ENCODE measurements around the gene TARS3. TPM values are rescaled to one million over a fixed set of nuclear protein-coding genes. Genes with fewer than 3 reads are reported as not detected.

The TARS3 gene
- total RNA-seq, 1 experiment from 2014 or later, result 12.4 TPM

DNA sequence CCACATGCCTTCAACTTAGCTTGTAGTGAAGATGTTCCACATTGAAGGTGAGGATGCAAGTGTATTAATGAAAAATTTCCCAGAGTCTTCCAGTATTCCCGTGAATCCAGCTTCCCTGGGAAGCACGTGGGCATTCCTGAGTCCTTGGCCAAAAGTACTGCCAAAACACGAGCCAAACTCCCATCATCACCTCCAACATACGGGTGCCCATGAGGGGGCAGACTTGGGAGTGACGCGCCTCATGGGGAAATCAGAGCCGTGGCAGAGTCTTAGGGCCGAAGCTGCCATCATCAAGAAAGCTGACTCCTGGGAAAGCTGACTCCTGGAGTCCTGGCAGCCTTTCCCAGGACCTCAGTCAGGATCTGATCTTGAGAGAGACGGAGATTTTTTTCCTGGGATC, 52.0 kb downstream of the TARS3 start:
- in situ Hi-C loops (cut with HindIII; ENCODE audit: low pct_unique_long_range_greater_than_20kb, low sequenced_read_pairs), result no loop called here
- CTCF ChIA-PET, result no interaction called here

DNA sequence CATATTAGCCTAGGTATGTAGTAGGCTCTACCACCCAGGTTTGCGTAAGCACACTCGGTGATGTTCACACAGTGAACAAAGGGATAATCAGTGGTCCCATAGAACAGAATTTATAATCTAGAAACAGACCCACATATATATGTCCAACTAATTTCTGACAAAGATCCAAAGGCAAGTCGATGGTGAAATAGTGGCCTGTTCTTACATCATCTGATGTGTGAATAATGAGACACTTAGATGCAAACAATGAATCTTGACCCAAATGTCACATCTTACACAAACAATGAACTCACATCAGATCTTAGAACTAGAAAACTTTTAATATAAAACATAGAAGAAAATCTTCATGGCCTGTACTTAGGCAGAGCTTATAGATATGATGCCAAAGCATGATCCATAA, 54.5 kb downstream of the TARS3 start:
- ATAC-seq, result no peak
- ChIA-PET POLR2A (no interaction called here), CTCF (no interaction called here)
- TF ChIP-seq TCF7L2 (IDR thresholded peaks at IDR 0.05; ENCODE audit: low read depth, low read length), result no peak
- TF ChIP-seq, protein P1, sequence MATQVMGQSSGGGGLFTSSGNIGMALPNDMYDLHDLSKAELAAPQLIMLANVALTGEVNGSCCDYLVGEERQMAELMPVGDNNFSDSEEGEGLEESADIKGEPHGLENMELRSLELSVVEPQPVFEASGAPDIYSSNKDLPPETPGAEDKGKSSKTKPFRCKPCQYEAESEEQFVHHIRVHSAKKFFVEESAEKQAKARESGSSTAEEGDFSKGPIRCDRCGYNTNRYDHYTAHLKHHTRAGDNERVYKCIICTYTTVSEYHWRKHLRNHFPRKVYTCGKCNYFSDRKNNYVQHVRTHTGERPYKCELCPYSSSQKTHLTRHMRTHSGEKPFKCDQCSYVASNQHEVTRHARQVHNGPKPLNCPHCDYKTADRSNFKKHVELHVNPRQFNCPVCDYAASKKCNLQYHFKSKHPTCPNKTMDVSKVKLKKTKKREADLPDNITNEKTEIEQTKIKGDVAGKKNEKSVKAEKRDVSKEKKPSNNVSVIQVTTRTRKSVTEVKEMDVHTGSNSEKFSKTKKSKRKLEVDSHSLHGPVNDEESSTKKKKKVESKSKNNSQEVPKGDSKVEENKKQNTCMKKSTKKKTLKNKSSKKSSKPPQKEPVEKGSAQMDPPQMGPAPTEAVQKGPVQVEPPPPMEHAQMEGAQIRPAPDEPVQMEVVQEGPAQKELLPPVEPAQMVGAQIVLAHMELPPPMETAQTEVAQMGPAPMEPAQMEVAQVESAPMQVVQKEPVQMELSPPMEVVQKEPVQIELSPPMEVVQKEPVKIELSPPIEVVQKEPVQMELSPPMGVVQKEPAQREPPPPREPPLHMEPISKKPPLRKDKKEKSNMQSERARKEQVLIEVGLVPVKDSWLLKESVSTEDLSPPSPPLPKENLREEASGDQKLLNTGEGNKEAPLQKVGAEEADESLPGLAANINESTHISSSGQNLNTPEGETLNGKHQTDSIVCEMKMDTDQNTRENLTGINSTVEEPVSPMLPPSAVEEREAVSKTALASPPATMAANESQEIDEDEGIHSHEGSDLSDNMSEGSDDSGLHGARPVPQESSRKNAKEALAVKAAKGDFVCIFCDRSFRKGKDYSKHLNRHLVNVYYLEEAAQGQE (IDR thresholded peaks at IDR 0.05; ENCODE audit: insufficient read depth in 1 of 2, low read depth in 2 of 2, low read length in 1 of 2), result no peak
- TF ChIP-seq POLR2AphosphoS5 (IDR thresholded peaks at IDR 0.05; ENCODE audit: low read depth, low read length), result no peak
- TF ChIP-seq, protein P2, sequence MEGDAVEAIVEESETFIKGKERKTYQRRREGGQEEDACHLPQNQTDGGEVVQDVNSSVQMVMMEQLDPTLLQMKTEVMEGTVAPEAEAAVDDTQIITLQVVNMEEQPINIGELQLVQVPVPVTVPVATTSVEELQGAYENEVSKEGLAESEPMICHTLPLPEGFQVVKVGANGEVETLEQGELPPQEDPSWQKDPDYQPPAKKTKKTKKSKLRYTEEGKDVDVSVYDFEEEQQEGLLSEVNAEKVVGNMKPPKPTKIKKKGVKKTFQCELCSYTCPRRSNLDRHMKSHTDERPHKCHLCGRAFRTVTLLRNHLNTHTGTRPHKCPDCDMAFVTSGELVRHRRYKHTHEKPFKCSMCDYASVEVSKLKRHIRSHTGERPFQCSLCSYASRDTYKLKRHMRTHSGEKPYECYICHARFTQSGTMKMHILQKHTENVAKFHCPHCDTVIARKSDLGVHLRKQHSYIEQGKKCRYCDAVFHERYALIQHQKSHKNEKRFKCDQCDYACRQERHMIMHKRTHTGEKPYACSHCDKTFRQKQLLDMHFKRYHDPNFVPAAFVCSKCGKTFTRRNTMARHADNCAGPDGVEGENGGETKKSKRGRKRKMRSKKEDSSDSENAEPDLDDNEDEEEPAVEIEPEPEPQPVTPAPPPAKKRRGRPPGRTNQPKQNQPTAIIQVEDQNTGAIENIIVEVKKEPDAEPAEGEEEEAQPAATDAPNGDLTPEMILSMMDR (IDR thresholded peaks at IDR 0.05), result no peak
- no peak for TF ChIP-seq SIN3A (IDR thresholded peaks at IDR 0.05; ENCODE audit: borderline replicate concordance, insufficient read depth, low read depth, low read length)
- DNase-seq (ENCODE audit: low read depth, low spot score), result no peak
- intact Hi-C loops (cut with micrococcal nuclease; ENCODE audit: unreplicated experiment), result no loop called here
- 0 out of 2 replicates have a peak, but pooled peaks cover 2% of the 10 kb centered on the region for H3K36me3 ChIP-seq (ENCODE audit: control insufficient read depth, insufficient read depth, low read length)
- 0 out of 2 replicates have a peak, but pooled peaks cover 3% of the 10 kb centered on the region for H3K9me3 ChIP-seq (ENCODE audit: control insufficient read depth, insufficient read depth, low read depth, low read length)
- no TSS peak for BruUV-seq (replicated peaks)
- H3K4me1 ChIP-seq (ENCODE audit: control insufficient read depth, insufficient read depth, low read length), result peaks cover under 1% of the 10 kb centered on the region
- H3K4me3 ChIP-seq (ENCODE audit: low read depth in 2 of 2, low read length in 2 of 2), result no peak overlapping the region
- in situ Hi-C loops (cut with HindIII; ENCODE audit: low pct_unique_long_range_greater_than_20kb, low sequenced_read_pairs), result no loop called here
- H3K27me3 ChIP-seq (ENCODE audit: control insufficient read depth, insufficient read depth, low read length), result no peaks in the 10 kb centered on the region
- peak overlapping the region; percentile 30; the same call in 1 of the 2 replicates for H3K27ac ChIP-seq (ENCODE audit: low read length)

More for the DNA sequence above, 52.0 kb downstream of the TARS3 start:
- DNase-seq (ENCODE audit: low read depth, low spot score), result no peak
- no peak for TF ChIP-seq SIN3A (IDR thresholded peaks at IDR 0.05; ENCODE audit: borderline replicate concordance, insufficient read depth, low read depth, low read length)
- no peak for TF ChIP-seq POLR2AphosphoS5 (IDR thresholded peaks at IDR 0.05; ENCODE audit: low read depth, low read length)
- no peak for TF ChIP-seq TCF7L2 (IDR thresholded peaks at IDR 0.05; ENCODE audit: low read depth, low read length)
- TF ChIP-seq, protein P1 (IDR thresholded peaks at IDR 0.05; ENCODE audit: insufficient read depth in 1 of 2, low read depth in 2 of 2, low read length in 1 of 2), result no peak
- TF ChIP-seq, protein P2 (IDR thresholded peaks at IDR 0.05), result no peak; the same call in 1 of the 2 replicates
- no peak for ATAC-seq
- intact Hi-C loops (cut with micrococcal nuclease; ENCODE audit: unreplicated experiment), result no loop called here
- Histone ChIP-seq H3K4me1 (ENCODE audit: control insufficient read depth, insufficient read depth, low read length) (no peaks in the 10 kb centered on the region), H3K27ac (ENCODE audit: low read length) (no peak overlapping the region), H3K36me3 (ENCODE audit: control insufficient read depth, insufficient read depth, low read length) (0 out of 2 replicates have a peak, but pooled peaks cover 2% of the 10 kb centered on the region), H3K27me3 (ENCODE audit: control insufficient read depth, insufficient read depth, low read length) (no peaks in the 10 kb centered on the region), H3K9me3 (ENCODE audit: control insufficient read depth, insufficient read depth, low read depth, low read length) (no peaks in the 10 kb centered on the region), H3K4me3 (ENCODE audit: low read depth in 2 of 2, low read length in 2 of 2) (no peak overlapping the region)
- BruUV-seq (replicated peaks), result no TSS peak
- POLR2A ChIA-PET, result interaction anchor here (0.5 kb wide), 1 partner anchor 14 kb away, joined by 3 read pairs; no protein-coding TSS in a partner anchor

Measured in Panc1 (cell line).